ENCODE results near the gene NDUFC2.

DNA sequence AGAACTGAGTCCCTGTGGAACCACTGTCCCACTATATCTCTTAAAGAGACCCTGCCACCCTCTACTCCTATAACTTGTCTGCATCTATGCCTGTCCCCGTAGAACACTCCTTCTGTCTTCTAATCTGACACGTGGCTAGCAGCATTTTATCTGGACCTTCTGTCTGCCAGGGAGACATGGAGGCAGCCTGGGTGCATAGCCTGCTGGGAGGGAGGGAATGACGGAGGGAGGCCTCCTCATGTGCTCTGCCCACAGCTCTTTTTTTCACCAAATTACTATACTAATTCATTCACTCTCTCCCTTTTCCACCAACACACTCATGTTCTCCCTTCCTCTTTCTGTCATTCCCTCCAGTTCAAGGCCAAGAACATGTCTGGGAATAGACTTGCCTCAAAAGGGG, 23.6 kb downstream of the NDUFC2 start:
- no peak for TF ChIP-seq EZH2 (IDR thresholded peaks at IDR 0.05; ENCODE audit: insufficient read depth, poor library complexity, severe bottlenecking)
- TF ChIP-seq EZH2phosphoT487 (IDR thresholded peaks at IDR 0.05; ENCODE audit: insufficient read depth, low read depth) = no peak

All from GM23248 (cell line).